Measurements from ENCODE around the gene SCAI. TPM values are rescaled to one million over a fixed set of nuclear protein-coding genes. Genes with fewer than 3 reads are reported as not detected.
A peak's percentile ranks its signal among the peaks of the same experiment; 100 is the strongest.

Gene SCAI
- total and polyA plus RNA-seq, 9 of the 15 experiments (the other 6 are each of a cell fraction or from before 2014, with no cell fraction given), result 0.70 to 12.4 (median 4.2) TPM

GRCh38 chr9:125189361-125190289 lies 46.3 kb upstream of the SCAI start, which contains the start of gene PPP6C (continued):
- TF ChIP-seq, protein P1, sequence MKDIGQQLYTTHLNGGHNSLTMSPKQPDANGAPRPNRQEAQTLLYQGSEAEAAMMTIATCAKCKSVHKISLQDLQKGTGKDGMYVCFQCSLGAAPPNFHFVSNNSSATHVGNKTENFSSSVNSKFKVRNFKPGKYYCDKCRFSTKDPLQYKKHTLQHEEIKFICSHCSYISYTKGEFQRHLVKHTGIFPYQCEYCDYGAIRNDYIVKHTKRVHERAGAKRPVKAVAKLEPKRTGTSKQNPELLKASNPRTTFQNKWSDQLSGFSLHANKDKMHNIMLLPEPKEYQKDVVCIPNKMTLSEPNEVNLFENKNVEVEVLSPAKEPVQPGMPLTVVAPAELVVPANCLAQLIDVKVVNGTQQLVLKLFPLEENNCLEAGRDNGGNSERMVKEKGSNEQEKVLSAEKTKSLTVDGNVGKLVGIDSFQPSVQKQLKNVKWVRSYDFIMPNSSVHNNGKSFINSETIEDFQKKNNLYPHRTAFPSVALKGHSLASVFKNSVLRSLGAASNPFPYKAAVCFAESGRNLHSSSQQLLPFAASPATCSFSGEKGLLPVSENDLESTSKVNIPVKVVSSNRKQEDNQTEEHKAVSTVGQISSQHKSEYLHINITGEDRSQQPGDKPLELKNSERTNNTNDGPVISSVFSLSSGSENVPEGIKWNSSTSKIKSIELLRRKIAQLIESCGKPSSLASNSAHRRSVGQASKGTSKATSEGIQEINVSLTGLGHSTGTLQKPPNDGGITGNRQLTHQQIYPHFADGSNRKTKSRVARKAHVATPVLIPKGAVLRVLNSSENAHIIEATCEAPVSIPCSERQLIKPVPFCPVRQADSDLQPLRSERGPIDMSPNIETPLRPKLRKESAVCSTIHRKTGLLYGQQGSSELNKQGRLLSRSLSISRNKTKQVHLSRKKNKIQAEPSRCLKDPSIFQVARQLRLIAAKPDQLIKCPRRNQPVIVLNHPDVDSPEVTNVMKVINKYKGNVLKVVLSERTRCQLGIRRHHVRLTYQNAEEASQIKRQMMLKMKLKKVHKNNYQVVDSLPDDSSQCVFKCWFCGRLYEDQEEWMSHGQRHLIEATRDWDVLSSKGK (CRISPR knock-in tag; IDR thresholded peaks at IDR 0.05), result no peak
- no peak for TF ChIP-seq BRD9 (IDR thresholded peaks at IDR 0.05; ENCODE audit: low read depth, partially characterized antibody)
- TF ChIP-seq PHF8 (IDR thresholded peaks at IDR 0.05; ENCODE audit: borderline replicate concordance, low read length), result peak; percentile 90
- no peak; the same call in 1 of the 2 replicates for TF ChIP-seq HMGXB4 (CRISPR knock-in tag; IDR thresholded peaks at IDR 0.05)
- TF ChIP-seq ZNF184 (CRISPR knock-in tag; IDR thresholded peaks at IDR 0.05), result no peak
- TF ChIP-seq NFE2L1 (tag; IDR thresholded peaks at IDR 0.05; ENCODE audit: borderline replicate concordance, low read depth), result no peak
- TF ChIP-seq HNRNPH1 (optimal IDR thresholded peaks at IDR 0.05; ENCODE audit: low read depth, low read length), result no peak
- 0 out of 2 replicates have a peak, but pooled peaks have one; percentile 30 for TF ChIP-seq FOSL1 (tag; conservative IDR thresholded peaks at IDR 0.05)
- TF ChIP-seq NFYB (IDR thresholded peaks at IDR 0.05; ENCODE audit: extremely low read depth, insufficient read length), result no peak
- no peak for TF ChIP-seq ZNF3 (CRISPR knock-in tag; IDR thresholded peaks at IDR 0.05)
- no peak for TF ChIP-seq ZNF146 (CRISPR knock-in tag; IDR thresholded peaks at IDR 0.05; ENCODE audit: unreplicated experiment)
- no peak for TF ChIP-seq ZNF717 (CRISPR knock-in tag; IDR thresholded peaks at IDR 0.05)
- peak; percentile 83 for TF ChIP-seq E2F8 (IDR thresholded peaks at IDR 0.05; ENCODE audit: low read depth, partially characterized antibody)
- no peak for TF ChIP-seq CBFA2T2 (conservative IDR thresholded peaks at IDR 0.05)

All from K562 (cell line).